PC-9 (cell line): ENCODE results near the gene LAMA3. TPM values are rescaled to one million over a fixed set of nuclear protein-coding genes. Genes with fewer than 3 reads are reported as not detected.

Experiments used
- BruUV-seq: library from RNA; stranded (reverse); fragments of 400-500 nt; replicated peaks from 2 replicates; lab custom pipeline; 2021; lab: Mats Ljungman, UMichigan
- CTCF ChIA-PET: fragments of 300-600 bp; sonication (Branson Sonifier 250); formaldehyde crosslinking; loops from one replicate; lab custom pipeline; 2022; ENCODE audit warnings: antibody characterized with exemption; lab: Charles Lee
- POLR2A ChIA-PET: fragments of 300-600 bp; sonication (Branson Sonifier 250); formaldehyde crosslinking; loops from one replicate; lab custom pipeline; 2022; ENCODE audit warnings: antibody characterized with exemption; ENCODE audit not compliant: unreplicated experiment; lab: Charles Lee
- DNase-seq, 2 experiments: peaks; one replicate each; pipeline versions ENCODE4 v3.0.0 to v3.0.0-alpha.2; 2015 to 2022; ENCODE audit warnings: mixed read lengths in 1 of 2
- H2AFZ ChIP-seq: fragments of 200-600 bp; sonication (generic); 2 replicates; pipeline ENCODE4 v1.8.1; 2017; ENCODE audit warnings: antibody characterized with exemption
- H3F3A ChIP-seq: fragments of 200-600 bp; sonication (generic); 2 replicates; pipeline ENCODE4 v1.8.1; 2017; ENCODE audit warnings: antibody characterized with exemption, mild to moderate bottlenecking, low read depth; ENCODE audit not compliant: insufficient read depth
- H3K27ac ChIP-seq: fragments of 200-600 bp; sonication (generic); 2 replicates; pipeline ENCODE4 v1.6.1; 2016; ENCODE audit warnings: mixed run types
- H3K27me3 ChIP-seq: fragments of 200-600 bp; sonication (generic); 2 replicates; pipeline ENCODE4 v1.6.1; 2016; ENCODE audit warnings: low read depth, mixed run types; ENCODE audit not compliant: insufficient read depth
- H3K36me3 ChIP-seq: fragments of 200-600 bp; sonication (generic); 2 replicates; pipeline ENCODE4 v1.6.1; 2016; ENCODE audit warnings: low read depth, mixed run types
- H3K4me1 ChIP-seq: fragments of 200-600 bp; sonication (generic); replicated peaks from 2 replicates; pipeline ENCODE4 v1.6.1; 2016; ENCODE audit warnings: mixed run types; ENCODE audit not compliant: insufficient read depth
- H3K4me2 ChIP-seq: fragments of 200-600 bp; sonication (generic); 2 replicates; pipeline ENCODE4 v1.6.1; 2017; ENCODE audit warnings: mixed run types
- H3K4me3 ChIP-seq: fragments of 200-600 bp; sonication (generic); 2 replicates; pipeline ENCODE4 v1.6.1; 2016; ENCODE audit warnings: mixed run types
- H3K79me2 ChIP-seq: fragments of 200-600 bp; sonication (generic); 2 replicates; pipeline ENCODE4 v1.6.1; 2017; ENCODE audit warnings: low read depth, mixed run types
- H3K9me2 ChIP-seq: fragments of 200-600 bp; sonication (generic); 2 replicates; pipeline ENCODE4 v1.8.1; 2017; ENCODE audit warnings: mild to moderate bottlenecking; ENCODE audit not compliant: insufficient read depth
- H3K9me3 ChIP-seq: fragments of 200-600 bp; sonication (generic); 2 replicates; pipeline ENCODE4 v1.8.1; 2016; ENCODE audit warnings: low read depth; ENCODE audit not compliant: insufficient read depth
- H4K20me1 ChIP-seq: fragments of 200-600 bp; sonication (generic); 2 replicates; pipeline ENCODE4 v1.8.1; 2017; ENCODE audit not compliant: insufficient read depth
- EZH2 ChIP-seq: fragments of 200-600 bp; sonication (generic); IDR thresholded peaks from 2 replicates; pipeline ENCODE4 v1.8.0; 2017; ENCODE audit warnings: antibody characterized with exemption, low read depth
- intact Hi-C: fragments of 100-400 bp; cut with micrococcal nuclease; formaldehyde crosslinking; loops from one replicate; pipeline ENCODE4 v1.10.0; 2022; ENCODE audit not compliant: unreplicated experiment
- total RNA-seq: library from RNA; stranded (reverse); gene quantifications from 2 replicates; pipeline ENCODE4 v1.2.3, GENCODE V29; 2021
- TF ChIP-seq, protein P1 (sequence below): fragments of 200-600 bp; sonication (generic); conservative IDR thresholded peaks from 2 replicates; pipeline ENCODE4 v1.6.1; 2017; ENCODE audit warnings: mixed run types, antibody characterized with exemption, mild to moderate bottlenecking, moderate library complexity

The LAMA3 gene
- total RNA-seq, 1 experiment from 2014 or later, result 44.4 TPM

- BruUV-seq, result no TSS peak
- intact Hi-C loops, result no loop called here
- Histone ChIP-seq H3K27me3 (no peaks in the 10 kb centered on the region), H3K4me1 (peaks cover 19% of the 10 kb centered on the region), H3K27ac (no peak overlapping the region), H3K36me3 (no peaks in the 10 kb centered on the region), H3K9me2 (no peaks in the 10 kb centered on the region), H3K79me2 (no peaks in the 10 kb centered on the region), H3F3A (peaks cover 7% of the 10 kb centered on the region; the same call in 1 of the 2 replicates), H4K20me1 (no peaks in the 10 kb centered on the region), H2AFZ (no peak overlapping the region), H3K4me2 (no peak overlapping the region), H3K4me3 (no peak overlapping the region), H3K9me3 (no peaks in the 10 kb centered on the region)
- CTCF ChIA-PET, result no interaction called here
- TF ChIP-seq, protein P1, sequence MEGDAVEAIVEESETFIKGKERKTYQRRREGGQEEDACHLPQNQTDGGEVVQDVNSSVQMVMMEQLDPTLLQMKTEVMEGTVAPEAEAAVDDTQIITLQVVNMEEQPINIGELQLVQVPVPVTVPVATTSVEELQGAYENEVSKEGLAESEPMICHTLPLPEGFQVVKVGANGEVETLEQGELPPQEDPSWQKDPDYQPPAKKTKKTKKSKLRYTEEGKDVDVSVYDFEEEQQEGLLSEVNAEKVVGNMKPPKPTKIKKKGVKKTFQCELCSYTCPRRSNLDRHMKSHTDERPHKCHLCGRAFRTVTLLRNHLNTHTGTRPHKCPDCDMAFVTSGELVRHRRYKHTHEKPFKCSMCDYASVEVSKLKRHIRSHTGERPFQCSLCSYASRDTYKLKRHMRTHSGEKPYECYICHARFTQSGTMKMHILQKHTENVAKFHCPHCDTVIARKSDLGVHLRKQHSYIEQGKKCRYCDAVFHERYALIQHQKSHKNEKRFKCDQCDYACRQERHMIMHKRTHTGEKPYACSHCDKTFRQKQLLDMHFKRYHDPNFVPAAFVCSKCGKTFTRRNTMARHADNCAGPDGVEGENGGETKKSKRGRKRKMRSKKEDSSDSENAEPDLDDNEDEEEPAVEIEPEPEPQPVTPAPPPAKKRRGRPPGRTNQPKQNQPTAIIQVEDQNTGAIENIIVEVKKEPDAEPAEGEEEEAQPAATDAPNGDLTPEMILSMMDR, result no peak
- no peak for TF ChIP-seq EZH2
- no peak for DNase-seq
- POLR2A ChIA-PET, result no interaction called here
These were observed 313.2 kb downstream of the LAMA3 start for GRCh38 chr18:24002479-24002878.

DNA sequence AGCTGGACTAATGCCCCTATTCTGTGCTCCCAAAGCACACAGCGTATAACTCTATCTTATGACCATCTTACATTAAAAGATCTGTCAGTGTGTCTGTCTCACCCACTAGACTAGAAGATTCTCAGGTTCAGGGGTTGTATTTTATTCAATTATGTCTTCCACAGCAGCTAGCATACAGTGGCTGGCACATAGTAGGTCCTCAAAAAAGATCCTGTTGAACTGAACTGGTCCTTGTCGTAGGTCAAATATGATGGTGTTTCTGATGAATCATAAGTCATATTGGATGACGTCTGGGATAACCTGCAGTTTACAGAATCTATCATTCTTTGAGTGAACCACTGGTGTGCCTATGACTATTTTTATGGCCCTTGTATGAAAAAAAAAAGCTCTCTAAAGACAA, 314.0 kb downstream of the LAMA3 start:
- no peak overlapping the region for H2AFZ ChIP-seq
- no peak overlapping the region for H3K4me3 ChIP-seq
- no peaks in the 10 kb centered on the region for H3K9me3 ChIP-seq
- TF ChIP-seq, protein P1, result no peak
- TF ChIP-seq EZH2, result no peak
- H3K27ac ChIP-seq, result no peak overlapping the region
- peaks cover 15% of the 10 kb centered on the region for H3K4me1 ChIP-seq
- no peaks in the 10 kb centered on the region for H4K20me1 ChIP-seq
- H3K27me3 ChIP-seq, result no peaks in the 10 kb centered on the region
- no peaks in the 10 kb centered on the region for H3K36me3 ChIP-seq
- no peaks in the 10 kb centered on the region for H3K79me2 ChIP-seq
- BruUV-seq, result no TSS peak
- no peak overlapping the region for H3K4me2 ChIP-seq
- DNase-seq, result no peak
- peaks cover 7% of the 10 kb centered on the region; the same call in 1 of the 2 replicates for H3F3A ChIP-seq
- intact Hi-C loops, result no loop called here
- ChIA-PET CTCF (no interaction called here), POLR2A (interaction anchor here (0.6 kb wide), 1 partner anchor 485 kb away, joined by 4 read pairs; no protein-coding TSS in a partner anchor)
- no peaks in the 10 kb centered on the region for H3K9me2 ChIP-seq

DNA sequence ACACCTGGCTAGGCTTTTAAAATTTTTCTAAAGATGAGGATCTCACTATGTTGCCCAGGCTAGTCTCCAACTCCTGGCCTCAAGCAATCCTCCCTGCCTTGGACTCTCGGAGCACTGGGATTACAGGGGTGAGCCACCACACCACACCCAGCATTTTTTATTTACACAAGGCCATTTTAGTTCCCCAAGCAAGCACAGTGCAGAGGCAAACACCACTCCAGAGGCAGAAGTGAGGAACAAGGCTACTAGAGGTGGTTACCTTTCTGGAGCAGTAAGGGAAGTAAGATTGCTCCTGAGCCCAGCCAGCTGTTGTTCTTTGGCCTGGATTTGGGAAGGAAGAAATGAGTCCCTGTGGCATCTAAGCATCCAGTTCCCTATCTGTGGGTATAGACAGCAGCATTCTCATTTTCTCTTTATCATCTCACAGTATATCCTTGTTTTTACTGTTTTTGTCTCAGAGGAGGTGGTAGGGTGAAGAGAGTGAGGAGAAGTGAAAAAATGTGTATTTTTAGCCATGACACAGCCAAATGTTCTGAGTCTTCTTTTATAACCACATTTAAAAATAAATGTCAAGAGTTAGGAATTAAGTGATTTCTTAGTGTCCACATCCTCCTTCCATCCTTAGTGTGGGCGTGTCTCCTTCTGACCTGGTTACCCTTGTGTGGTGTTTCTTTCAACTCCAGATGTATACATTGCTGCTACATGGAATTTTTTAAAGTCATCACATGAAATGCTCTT, 314.8 kb downstream of the LAMA3 start:
- Histone ChIP-seq H3K36me3 (no peaks in the 10 kb centered on the region), H3K27ac (no peak overlapping the region), H3K27me3 (no peaks in the 10 kb centered on the region), H3F3A (peaks cover 2% of the 10 kb centered on the region; the same call in 1 of the 2 replicates), H3K4me2 (no peak overlapping the region), H3K79me2 (no peaks in the 10 kb centered on the region), H4K20me1 (no peaks in the 10 kb centered on the region), H2AFZ (no peak overlapping the region), H3K4me3 (no peak overlapping the region), H3K4me1 (peaks cover 7% of the 10 kb centered on the region), H3K9me3 (no peaks in the 10 kb centered on the region), H3K9me2 (no peaks in the 10 kb centered on the region)
- intact Hi-C loops, result no loop called here
- TF ChIP-seq, protein P1, result no peak
- TF ChIP-seq EZH2, result no peak
- ChIA-PET POLR2A (no interaction called here), CTCF (no interaction called here)
- DNase-seq, result no peak
- BruUV-seq, result no TSS peak

Other genes starting within 250 kb of the LAMA3 start
- gene RIOK3, start 236.2 kb upstream of the LAMA3 start, total RNA-seq, result 34.1 and 39.9 TPM in 2 replicates
- gene RMC1, start 185.9 kb upstream of the LAMA3 start, total RNA-seq, result 14.5 and 19.6 TPM in 2 replicates
- gene NPC1, start 102.9 kb upstream of the LAMA3 start, total RNA-seq, result 39.6 and 40.9 TPM in 2 replicates
- gene ANKRD29, start 26.5 kb upstream of the LAMA3 start, total RNA-seq, result 4.3 and 4.6 TPM in 2 replicates